NCI-H1417 (cell line): Measurements from ENCODE around the gene BTBD16.

ENCODE experiments used
- DNase-seq, 3 experiments: peaks; one replicate each; lab custom pipeline; 2025; lab: John Stamatoyannopoulos, UW

Gene BTBD16

DNA sequence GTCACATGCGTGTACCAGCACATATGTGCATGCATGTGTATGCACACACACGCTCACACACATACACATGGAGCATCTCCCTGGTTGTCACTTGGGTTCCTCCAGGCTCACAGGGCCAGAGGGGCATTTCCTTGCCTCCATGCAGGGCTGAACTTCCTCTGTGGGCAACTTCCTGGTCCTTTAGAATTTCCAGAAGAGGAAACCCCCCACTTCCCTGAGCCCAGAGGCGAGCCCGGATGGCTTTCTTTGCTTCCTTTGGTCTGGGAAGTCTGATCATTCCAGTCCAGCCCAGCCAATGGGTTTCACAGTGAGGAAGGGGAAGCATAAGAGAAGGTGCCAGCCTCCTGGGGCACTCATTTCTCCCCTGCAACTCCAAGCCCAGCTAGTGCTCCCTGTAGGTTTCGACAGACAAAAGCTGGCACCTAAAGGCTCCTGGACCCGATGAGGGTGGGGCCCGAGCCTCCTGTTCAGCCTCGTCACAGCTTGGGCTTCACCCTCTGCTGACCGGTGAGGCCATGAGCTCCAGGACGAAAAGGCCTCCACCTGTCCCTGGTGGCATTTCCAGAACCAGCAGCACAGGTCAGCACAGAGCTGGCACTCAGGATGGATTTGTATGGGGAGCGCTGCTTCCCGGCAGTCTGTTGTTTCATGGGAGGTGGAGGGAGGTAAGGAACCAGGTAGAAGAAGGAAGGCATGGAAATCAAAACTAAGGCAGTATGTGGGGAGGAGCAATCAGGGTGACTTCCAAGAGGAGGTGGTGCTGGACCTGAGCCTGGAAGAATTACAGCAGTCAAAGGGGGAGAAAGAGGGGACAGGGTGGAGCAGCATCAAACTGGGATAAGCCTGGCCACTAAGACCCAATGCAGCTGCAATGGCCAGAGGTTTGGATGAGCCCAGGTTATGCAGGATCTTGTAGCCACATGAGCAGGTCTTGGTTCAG lies 23.7 kb downstream of the BTBD16 start:
- no peak for DNase-seq

DNA sequence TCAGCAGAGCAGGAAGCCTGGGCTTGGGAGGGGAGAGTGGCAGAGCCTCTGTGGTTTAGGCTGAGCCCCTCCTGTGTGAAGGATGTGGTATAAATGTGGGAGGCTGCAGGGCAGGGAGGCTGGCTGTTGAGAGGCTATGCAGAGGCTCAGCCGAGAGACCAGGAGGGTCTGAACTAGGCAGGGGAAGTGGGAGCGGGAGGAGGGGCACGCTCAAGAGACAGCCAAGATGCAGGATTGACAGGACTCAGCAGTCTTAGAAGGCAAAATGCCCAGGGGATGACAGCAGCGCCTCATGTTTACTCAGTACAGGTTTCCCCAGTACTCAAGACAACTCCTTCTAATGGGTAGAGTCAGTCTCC lies 24.3 kb downstream of the BTBD16 start:
- no peak for DNase-seq

DNA sequence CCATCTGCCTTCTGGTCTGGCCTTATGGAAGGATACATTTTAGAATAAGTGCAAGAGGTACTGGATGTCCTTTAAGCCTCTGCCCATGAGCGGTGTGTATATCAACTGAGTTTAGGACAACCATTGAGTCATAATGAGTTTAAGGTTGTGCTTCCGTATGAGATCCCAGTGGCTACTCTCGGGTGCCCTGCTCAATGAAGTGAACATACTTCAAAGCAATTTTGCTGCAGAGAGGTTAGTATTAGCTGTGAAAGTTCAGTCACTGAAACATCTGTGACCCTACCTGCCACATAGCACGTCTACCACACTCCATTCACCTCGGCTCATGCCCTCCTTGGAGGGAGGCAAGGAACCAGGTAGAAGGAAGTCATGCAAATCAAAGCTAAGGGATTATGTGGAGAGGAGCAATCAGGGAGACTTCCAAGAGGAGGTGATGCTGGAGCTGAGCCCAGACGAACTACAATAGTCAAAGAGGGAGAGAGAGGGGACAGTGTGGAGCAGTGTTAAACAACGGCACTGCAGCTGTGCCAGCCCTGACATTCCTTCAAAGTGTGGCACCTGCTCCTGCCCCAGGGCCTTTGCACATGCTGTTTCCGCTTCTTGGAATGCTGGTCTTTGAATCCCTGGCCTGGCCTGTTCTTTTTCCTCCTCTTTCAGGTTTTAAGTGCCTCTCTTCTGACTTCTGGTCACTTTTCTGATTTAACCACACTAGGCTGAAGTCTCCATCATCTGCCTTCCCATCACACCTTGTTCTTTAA lies 25.4 kb downstream of the BTBD16 start:
- DNase-seq, result no peak

DNA sequence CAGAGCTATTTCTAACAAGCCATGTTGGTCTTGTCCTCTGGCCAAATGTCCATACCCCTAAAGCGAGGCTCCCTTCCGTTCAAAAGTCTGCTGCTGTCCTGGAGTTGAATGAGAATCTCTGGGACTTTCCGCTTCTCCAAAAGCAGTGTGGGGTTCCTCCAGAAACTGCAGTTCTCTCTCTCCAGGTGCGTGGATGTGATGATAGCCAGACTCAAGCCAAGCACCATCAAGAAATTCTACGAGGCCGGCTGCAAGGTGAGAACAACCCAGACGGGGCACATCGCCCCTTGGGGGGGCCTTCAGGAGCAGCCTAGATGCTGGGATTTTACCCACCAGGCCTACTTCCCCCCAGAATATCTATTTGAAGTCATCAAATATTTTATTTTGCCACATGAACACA lies 26.5 kb downstream of the BTBD16 start:
- no peak for DNase-seq

DNA sequence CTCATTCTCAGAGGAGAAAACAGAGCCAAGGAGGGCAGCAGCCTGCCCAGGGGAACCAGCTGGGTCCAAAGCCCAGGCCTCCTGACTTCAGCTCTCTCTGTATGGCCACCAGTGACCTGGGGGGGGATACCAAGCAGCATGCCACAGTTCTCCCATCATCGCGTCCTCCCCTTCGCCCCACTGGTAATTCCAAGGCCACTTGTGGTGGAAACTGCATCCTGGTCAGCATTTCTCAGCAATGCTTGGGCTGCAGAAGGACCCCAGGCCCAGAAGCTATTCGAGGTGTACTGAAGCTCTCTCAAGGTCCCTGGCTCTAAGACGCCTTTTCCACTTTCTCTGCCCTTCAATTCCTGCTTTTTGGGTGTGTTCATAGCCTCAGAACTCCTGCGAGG lies 27.1 kb downstream of the BTBD16 start:
- DNase-seq, result no peak

DNA sequence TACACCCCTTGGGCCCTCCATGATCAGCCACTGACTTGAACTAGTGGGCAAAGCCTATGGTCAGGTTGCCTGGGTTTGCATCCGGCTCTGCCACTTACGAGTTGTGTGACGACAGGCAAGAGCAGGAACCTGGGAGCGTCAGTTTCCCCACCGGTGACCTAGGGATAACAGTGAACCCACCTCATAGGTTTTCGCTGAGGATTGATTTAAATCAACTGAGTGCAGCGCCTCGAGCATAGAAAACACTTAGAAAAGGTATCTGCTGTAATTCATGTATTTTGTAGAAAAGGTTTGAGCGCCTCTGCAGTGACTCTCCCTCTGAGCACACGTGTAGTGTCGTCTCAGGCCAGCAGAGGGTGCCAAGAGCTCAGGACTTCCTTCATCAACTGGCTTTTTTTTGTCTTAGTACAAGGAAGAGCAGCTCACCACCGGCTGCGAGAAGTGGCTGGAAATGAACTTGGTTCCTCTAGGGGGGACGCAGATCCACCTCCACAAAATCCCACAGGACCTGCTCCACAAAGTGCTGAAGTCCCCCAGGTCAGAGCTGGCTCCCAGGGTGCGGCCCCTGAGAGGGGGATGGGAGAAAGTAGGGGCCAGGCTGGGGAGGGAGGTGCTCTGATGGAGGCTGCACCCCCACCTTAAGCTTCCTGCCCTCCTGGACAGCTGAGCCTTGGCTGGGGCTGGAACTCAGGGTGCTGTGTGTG lies 27.7 kb downstream of the BTBD16 start:
- peak; percentile 57 to 77 (median 71) for DNase-seq

DNA sequence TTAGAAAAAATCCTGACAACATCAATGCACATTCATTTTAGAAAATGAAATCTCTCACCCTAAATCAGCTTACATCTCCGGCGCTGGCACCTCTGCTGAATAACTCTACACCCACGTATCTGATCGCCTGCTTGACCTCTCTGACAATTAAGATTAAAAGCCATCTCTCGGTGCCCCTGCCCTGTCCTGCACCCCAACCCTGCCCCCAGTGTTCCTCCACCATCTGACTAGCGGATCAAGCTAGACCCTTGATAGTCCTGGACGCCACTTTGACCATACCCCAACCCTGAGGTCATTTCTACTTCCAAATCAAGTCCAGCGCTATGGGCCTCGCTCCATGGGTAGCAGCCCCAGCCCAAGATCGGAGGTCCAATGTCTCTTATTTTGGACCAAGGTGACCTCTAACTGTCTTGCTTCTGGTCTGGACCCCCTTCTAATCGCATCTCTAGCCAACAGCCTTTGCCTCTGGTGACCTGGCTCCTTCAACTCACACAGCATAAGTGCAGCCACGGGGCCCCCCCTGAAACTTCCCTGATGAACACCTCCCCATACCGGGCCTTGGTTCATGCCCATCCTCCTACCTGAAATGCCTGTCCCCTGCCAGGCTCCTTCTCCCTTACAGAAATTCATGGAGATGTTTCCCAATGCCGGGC lies 28.5 kb downstream of the BTBD16 start:
- no peak for DNase-seq

DNA sequence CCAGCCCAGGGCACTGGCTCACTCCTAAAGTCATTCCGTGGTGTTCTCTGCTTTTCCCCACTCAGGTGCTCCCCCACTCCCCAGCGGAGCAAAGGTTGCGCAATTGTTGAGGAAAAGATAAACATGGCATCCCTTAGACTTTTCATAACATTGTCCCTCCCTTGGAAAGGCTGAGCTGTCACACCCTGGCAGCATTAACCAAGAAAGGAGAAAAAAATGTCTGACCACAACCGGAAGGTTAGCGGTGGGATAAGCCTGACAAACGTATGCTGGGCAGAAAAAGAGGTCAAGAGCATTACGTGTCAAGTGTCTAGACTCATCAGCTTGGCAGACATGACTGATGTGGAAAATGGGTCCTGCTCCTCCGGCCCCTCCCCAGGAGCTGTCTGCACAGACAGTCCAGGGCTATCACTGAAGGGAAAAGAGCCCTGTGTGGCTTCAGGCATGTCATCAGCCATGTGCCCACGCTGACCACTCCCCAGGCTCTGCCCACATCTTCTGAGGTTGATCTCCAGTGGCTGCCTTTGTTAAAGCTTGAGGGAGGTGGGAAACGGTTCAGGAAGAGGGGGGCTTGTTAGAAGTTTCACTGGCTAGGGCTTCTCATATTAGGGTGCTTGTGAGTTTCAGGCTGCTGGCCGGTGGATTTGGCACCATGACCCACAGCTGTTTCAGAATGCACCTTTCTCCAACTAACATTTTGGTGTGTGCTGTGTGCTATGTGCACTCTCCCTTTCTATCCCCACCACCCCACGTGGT lies 30.1 kb downstream of the BTBD16 start:
- DNase-seq, result no peak

DNA sequence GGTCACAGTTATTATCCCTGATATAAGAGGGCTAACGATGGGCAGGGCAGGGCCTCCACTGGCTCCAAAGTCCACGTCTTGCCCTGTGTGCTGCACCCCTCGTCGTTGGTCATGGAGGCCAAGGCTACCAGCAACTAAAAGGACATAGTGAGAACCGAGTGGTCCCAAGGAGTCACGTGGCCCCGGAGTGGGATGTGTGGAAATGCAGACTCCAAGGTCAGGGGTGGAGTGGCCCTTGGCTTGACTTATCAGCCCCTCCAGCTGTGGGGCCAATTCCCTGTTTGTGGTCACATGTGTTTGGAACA lies 30.7 kb downstream of the BTBD16 start:
- no peak for DNase-seq

DNA sequence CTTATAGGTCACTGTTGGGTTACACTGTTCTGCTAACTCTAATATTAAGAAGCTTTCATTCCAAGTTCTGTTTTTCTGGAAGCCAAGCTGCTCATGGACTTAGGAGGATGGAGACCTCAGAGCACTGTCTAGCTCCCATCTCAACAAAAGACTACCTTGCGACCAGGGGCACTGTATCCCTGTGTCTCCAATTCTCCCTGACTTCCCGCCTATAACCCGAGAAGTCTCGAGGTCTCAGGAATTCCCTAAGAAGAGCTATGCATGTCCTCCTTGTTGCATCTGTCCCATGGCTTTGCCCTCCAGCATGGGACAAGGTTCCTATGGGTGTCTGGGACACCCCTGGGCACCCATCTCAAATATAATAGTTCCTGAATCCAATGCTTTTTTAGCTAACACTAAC lies 31.2 kb downstream of the BTBD16 start:
- DNase-seq, result no peak

DNA sequence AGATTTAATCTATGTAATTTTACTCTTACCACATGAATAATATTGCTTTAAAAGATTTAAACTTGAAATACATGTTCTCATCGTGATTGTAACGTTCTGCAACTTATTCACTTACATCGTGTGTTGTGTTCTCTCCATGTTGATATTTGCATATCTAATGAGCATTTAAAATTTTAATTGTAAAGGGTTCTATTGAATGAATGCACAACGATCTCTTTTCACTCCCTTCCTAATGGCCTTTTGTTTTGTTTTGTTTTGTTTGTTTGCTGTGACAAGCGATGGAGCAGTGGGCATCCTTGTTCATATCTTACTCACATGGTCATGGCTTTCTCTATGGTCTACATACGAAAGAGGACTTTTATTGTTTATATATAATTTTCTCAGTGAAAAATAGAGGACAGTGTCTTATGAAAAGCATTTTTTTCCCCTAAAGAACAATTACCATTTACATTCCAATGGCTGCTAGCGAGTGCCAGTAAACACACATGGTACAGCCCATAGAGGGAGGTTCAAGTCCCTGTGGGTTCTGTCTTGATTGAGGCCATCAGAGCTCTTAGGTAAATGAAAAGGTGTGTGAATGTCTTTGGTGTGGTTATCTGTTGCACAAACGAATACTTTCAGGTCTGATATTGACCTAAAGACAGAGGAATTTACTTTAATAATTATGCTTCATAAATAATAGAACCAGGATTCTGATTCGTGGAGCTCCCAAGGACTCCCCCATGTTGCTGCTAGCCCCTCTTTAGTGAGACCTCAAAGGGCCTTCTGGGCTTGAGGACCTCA lies 32.4 kb downstream of the BTBD16 start:
- no peak for DNase-seq

DNA sequence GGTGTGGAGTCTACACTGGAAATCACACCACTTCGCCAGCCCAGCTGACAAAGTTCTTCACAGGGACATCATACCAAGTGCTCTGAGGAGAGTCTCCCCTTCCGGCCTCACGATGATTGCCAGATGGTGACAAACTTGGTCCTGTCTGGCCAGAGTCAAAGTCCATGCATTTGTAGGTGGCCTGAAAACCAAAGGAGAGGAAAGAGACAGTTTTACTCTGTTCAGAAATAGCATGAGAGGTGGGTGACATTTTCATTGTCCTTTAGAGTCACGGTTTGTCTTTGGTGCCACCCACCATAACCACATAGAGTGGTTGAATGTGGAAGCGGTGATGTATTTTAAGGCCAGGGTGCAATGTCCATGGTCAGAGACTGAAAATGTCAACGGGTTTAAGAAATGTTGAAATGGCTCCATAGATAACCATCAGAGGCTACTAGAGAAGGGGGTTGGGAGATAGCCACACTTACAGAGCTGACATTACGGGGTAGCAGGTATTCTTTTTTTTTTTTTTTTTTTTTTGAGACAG lies 33.0 kb downstream of the BTBD16 start:
- DNase-seq, result no peak

DNA sequence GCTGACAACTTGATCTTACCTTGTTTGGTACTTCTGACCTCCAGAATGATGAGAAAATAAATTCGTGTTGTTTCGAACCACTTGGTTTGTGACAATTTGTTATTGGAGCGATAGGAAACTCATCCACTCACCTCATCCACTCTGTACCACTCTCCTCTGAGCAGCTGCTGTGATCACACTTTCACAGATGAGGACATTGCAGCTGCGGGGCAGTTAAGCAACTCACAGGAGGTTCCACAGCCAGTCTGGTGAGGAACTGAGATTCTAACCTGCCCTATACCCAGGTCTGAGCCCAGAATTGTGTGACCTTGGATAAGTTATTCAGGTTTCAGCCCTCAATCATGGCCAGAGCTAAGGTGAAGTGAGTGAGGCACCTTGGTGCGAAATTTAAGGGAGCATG lies 35.2 kb downstream of the BTBD16 start:
- no peak for DNase-seq

DNA sequence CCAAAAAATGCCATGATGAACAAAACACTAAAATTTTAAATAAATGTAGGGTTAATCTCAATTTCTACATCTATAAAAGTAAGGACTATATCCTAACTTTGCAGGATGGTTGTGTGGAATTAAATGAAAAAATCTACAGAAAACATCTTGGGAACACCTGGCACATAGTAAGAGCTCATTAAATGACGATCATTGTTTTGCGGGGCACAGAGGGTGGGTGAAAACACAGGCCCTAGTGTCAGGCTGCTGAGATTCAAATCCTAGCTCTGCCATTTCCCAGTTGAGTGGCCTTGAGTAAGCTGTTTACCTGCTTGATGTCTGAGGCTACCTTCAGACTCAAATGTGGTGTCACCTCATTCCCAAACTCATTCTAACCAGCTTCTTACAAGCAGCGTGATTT lies 35.6 kb downstream of the BTBD16 start:
- no peak for DNase-seq

DNA sequence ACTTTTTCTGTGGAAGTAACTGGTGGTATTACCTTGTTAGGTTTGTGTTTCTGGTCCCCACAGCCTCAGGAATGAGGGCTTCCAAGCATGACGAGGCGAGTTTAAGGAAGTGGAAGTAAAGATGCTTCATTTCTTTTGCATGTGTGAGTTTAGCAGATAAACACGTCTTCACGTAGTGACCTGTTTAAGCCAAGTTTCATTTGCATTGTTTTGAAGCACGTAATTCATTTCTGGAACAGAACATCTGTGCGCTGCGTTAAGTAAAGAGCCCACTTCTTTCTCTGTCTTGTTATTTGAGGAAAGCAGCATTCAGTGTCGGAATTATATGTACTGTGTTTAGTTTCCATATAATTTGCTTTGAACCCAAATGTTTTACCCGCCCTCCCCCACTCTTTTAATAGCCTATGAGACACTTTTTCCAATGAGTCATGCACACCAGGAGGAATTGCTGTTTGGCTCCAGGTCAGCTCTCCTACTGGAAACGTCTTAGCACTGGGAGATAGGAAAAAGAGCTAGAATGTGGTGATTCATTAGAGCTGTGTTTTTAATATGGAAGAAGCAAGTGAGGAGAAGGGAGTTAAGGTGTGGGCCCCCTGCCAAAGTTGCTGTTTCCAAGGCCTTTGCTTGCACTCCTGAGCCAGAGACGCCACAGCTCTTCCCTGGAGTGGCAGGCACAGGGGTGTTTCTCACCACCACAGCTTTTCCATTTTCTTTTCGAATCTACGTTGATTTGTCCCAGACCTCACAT lies 36.7 kb downstream of the BTBD16 start:
- peak in 1 of 3 experiments; percentile 15 for DNase-seq

DNA sequence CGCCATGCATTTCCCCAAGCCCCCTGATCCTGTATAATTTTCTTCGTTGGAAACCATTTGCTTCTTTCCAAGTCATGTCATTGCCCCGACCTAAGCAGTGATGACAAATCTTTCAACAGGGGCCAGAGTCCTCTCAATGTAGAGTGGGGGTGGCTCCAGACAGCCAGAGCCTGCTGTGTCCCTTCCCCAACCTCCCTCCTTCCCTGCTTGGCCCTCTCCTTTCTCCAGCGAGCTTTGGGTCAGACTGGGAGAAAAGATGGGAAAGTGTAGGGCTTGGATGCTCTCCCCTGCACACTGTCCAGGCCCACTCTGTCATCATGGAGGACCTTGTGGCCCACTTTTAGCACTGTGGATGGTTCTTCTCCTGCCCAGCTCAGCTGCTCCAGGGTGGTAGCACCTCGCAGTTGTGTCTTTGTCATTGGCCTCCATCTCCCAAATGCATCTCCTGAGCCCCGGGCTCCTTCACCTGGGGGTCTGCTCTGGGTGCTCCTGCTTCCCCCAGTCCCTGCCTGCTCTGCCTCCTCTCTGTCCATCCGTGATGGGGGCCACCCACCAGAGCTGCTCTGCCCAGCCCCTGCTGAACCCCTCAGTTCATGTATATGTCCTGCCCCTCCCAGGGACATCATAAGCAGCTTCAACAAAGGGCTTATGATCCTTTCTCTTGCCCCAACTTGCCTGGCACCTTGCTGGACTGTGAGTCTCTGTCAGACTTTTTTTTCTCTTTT lies 37.5 kb downstream of the BTBD16 start:
- no peak for DNase-seq

DNA sequence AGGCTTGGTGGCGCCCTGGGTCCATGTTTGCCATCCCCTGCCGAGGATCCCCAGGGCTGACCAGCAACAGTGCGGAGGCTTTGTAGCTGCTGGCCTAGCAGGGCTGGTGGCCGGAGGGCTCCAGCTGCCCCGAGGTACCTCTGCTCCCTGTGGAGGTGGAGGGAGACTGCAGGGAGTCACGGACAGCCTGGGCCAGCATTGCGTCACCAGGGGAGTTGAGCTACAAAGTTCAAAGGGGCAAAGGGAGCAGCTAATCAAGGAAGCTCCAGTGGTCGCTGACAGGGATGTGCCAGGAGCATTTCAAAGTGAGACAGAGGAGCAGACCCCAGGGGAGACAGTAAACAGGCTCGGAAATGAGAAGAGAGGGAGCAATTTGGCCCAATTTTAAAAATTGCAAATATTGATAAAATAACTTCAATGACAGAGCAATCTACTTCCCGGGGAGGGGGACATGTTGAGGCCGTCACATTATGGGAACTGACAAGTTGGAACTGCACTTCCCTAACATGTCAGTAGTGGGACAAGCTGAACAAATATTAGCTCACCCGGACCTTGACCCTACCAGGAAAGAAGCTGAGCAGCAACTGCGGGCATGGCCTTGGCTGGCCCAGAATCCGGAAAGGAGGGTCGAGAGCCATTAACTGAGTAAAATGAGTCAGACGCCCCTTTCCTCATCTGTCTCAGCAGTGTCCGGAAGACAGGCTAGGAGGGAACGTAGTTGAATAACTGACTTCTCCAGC lies 39.4 kb downstream of the BTBD16 start:
- no peak for DNase-seq

DNA sequence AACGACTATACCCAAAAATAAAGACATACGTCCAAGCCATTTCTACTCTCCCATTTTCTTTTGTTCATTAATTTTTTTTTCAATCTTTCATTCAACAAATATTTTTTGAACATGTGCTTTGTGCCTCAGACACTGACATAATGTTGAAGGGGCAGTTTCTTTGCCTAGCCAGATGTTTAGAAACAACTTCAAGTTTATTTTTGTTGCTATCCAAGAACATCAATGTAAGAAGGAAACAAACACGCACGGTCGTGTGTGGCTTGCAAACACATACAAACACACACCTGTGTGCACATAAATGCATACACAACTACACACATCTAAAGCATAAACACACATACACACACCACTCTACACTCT lies 39.9 kb downstream of the BTBD16 start:
- DNase-seq, result no peak

DNA sequence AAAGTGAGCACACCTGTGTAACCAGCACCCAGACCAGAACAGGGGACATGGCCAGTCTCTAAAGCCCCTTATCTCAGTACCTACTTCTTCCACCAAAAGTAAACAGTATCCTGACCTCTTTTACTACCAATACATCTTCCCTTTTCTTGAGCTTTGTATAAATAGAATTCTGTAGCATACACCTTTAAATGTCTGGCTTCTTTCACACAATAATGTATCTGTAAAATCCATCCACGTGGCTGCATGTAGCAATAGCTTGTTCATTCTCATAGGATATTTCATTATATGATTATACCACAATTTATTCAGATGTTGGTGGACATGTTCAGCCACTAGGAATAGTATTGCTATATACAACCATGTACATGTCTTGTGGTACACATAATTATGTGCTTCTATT lies 40.6 kb downstream of the BTBD16 start:
- no peak for DNase-seq
